ENCODE measurements around the gene TECTB.

The TECTB gene

GRCh38 chr10:112349521-112350085 lies 66.4 kb downstream of the TECTB start:
- DNase-seq, result no peak

- DNase-seq, result no peak
These were observed 67.9 kb downstream of the TECTB start for GRCh38 chr10:112351146-112351545.

GRCh38 chr10:112352044-112352443 lies 68.8 kb downstream of the TECTB start:
- DNase-seq, result no peak

- DNase-seq, result no peak
These were observed 69.8 kb downstream of the TECTB start for GRCh38 chr10:112353046-112353445.

Measured in NCI-H510A (cell line).